Measurements from ENCODE around the gene GIN1. TPM values are rescaled to one million over a fixed set of nuclear protein-coding genes. Genes with fewer than 3 reads are reported as not detected.

Gene GIN1
- total RNA-seq, 1 donor = 5.1 TPM

DNA sequence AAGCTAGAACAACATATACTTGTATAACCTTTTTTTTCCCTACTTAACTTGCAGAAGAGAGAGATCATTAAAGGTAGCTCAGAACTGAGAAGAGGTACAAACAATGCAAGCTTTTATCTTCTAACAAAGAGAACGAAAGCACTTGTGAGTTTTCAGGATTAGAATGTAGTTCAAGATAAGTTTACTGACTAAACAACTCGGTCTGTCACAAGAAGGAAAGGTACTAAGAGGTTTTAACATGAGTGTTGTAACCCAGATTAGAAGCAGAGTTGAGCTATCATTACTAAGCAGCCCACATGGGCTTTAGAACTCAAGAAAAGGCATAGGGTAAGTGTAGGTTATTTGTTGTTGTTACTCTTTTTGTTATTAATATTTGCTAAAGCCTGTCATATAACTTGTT is 25.2 kb downstream of the GIN1 start:
- Histone ChIP-seq H2AFZ (ENCODE audit: low read length) (no peak overlapping the region), H3K4me2 (ENCODE audit: insufficient read depth, low read length) (no peak overlapping the region), H3K27me3 (ENCODE audit: insufficient read depth, low read length) (no peaks in the 10 kb centered on the region), H3K9me3 (ENCODE audit: low read depth, low read length) (no peaks in the 10 kb centered on the region), H3K79me2 (ENCODE audit: insufficient read depth, low read length) (no peaks in the 10 kb centered on the region), H3K4me3 (ENCODE audit: insufficient read depth, low read length) (no peak overlapping the region), H3K27ac (ENCODE audit: low read depth, low read length) (no peak overlapping the region), H3K36me3 (ENCODE audit: insufficient read depth, low read length) (no peaks in the 10 kb centered on the region), H3K4me1 (ENCODE audit: insufficient read depth, low read length) (no peaks in the 10 kb centered on the region), H4K20me1 (ENCODE audit: insufficient read depth, low read length) (no peaks in the 10 kb centered on the region)
- TF ChIP-seq, protein P1, sequence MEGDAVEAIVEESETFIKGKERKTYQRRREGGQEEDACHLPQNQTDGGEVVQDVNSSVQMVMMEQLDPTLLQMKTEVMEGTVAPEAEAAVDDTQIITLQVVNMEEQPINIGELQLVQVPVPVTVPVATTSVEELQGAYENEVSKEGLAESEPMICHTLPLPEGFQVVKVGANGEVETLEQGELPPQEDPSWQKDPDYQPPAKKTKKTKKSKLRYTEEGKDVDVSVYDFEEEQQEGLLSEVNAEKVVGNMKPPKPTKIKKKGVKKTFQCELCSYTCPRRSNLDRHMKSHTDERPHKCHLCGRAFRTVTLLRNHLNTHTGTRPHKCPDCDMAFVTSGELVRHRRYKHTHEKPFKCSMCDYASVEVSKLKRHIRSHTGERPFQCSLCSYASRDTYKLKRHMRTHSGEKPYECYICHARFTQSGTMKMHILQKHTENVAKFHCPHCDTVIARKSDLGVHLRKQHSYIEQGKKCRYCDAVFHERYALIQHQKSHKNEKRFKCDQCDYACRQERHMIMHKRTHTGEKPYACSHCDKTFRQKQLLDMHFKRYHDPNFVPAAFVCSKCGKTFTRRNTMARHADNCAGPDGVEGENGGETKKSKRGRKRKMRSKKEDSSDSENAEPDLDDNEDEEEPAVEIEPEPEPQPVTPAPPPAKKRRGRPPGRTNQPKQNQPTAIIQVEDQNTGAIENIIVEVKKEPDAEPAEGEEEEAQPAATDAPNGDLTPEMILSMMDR (IDR thresholded peaks at IDR 0.05; ENCODE audit: extremely low read depth, low read depth, low read length) = no peak
- no peak for DNase-seq (ENCODE audit: insufficient read length, low spot score, missing footprints)

DNA sequence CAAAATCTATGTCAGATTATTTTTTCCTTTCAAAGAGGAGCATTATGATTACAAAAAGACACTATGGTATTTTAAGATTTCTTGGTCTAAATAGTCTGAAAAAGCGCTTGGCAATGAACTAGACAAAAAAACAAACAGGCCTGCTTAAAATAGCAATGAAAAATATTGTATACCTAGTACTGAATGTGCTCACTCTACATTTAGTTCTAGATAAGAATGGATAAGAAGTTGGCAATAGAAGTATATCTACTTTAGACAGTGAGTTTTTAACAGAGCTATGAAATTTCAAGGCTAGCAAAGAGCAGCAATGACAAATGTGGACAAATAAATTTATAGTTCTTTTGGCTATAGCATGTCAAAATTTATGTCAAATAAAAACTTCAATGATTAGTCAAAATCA is 26.2 kb downstream of the GIN1 start:
- no peaks in the 10 kb centered on the region for H3K36me3 ChIP-seq (ENCODE audit: insufficient read depth, low read length)
- no peaks in the 10 kb centered on the region for H3K27me3 ChIP-seq (ENCODE audit: insufficient read depth, low read length)
- no peaks in the 10 kb centered on the region for H3K79me2 ChIP-seq (ENCODE audit: insufficient read depth, low read length)
- no peak overlapping the region for H3K4me2 ChIP-seq (ENCODE audit: insufficient read depth, low read length)
- no peaks in the 10 kb centered on the region for H3K9me3 ChIP-seq (ENCODE audit: low read depth, low read length)
- no peak overlapping the region for H2AFZ ChIP-seq (ENCODE audit: low read length)
- DNase-seq (ENCODE audit: insufficient read length, low spot score, missing footprints) = no peak
- H3K27ac ChIP-seq (ENCODE audit: low read depth, low read length) = no peak overlapping the region
- no peak overlapping the region for H3K4me3 ChIP-seq (ENCODE audit: insufficient read depth, low read length)
- no peaks in the 10 kb centered on the region for H4K20me1 ChIP-seq (ENCODE audit: insufficient read depth, low read length)
- TF ChIP-seq, protein P1 (IDR thresholded peaks at IDR 0.05; ENCODE audit: extremely low read depth, low read depth, low read length) = no peak
- no peaks in the 10 kb centered on the region for H3K4me1 ChIP-seq (ENCODE audit: insufficient read depth, low read length)

DNA sequence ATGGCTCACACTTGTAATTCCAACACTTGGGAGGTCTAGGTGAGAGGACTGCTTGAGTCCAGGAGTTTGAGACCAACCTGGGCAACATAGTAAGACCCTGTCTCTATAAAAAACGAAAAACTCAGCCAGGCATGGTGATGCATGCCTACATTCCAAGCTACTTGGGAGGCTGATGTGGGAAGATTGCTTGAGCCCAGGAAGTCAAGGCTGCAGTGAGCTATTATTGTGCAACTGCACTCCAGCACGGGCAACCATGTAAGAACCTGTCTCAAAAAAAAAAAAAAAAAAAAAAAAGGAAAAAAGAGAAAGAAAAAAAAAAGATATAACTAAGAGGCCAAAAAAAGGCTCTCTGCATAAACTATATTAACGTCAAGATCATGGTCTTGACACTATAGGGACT is 27.3 kb downstream of the GIN1 start:
- H3K9me3 ChIP-seq (ENCODE audit: low read depth, low read length) = no peaks in the 10 kb centered on the region

DNA sequence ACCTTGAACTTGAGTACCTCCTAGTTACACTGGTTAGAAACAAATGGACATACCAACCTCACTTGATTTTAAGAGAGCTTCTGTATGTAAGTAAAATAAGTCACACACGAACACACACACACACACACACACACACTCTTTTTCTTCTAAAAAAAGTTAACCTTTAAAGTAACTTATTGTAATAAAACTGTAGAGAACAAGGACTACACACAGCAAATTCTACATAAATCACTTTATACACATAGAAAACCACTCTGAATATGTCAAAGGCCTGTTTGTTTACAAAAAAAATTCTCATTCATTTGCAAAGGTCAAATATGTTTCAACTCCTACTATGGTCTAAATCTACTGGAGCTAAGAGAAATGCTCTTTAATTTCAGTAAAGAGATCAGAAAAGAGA is 29.1 kb downstream of the GIN1 start:
- H3K4me3 ChIP-seq (ENCODE audit: insufficient read depth, low read length) = no peak overlapping the region
- no peaks in the 10 kb centered on the region for H3K4me1 ChIP-seq (ENCODE audit: insufficient read depth, low read length)
- H3K27me3 ChIP-seq (ENCODE audit: insufficient read depth, low read length) = no peaks in the 10 kb centered on the region
- no peak overlapping the region for H3K4me2 ChIP-seq (ENCODE audit: insufficient read depth, low read length)
- no peaks in the 10 kb centered on the region for H4K20me1 ChIP-seq (ENCODE audit: insufficient read depth, low read length)
- TF ChIP-seq, protein P1 (IDR thresholded peaks at IDR 0.05; ENCODE audit: extremely low read depth, low read depth, low read length) = no peak
- no peak overlapping the region for H3K27ac ChIP-seq (ENCODE audit: low read depth, low read length)
- DNase-seq (ENCODE audit: insufficient read length, low spot score, missing footprints) = no peak
- no peak overlapping the region for H2AFZ ChIP-seq (ENCODE audit: low read length)
- H3K79me2 ChIP-seq (ENCODE audit: insufficient read depth, low read length) = no peaks in the 10 kb centered on the region
- no peaks in the 10 kb centered on the region for H3K36me3 ChIP-seq (ENCODE audit: insufficient read depth, low read length)
- no peaks in the 10 kb centered on the region for H3K9me3 ChIP-seq (ENCODE audit: low read depth, low read length)

More for the DNA sequence above, 27.3 kb downstream of the GIN1 start:
- no peaks in the 10 kb centered on the region for H3K79me2 ChIP-seq (ENCODE audit: insufficient read depth, low read length)
- DNase-seq (ENCODE audit: insufficient read length, low spot score, missing footprints) = no peak
- TF ChIP-seq, protein P1 (IDR thresholded peaks at IDR 0.05; ENCODE audit: extremely low read depth, low read depth, low read length) = no peak
- H2AFZ ChIP-seq (ENCODE audit: low read length) = no peak overlapping the region
- no peak overlapping the region for H3K27ac ChIP-seq (ENCODE audit: low read depth, low read length)
- H3K36me3 ChIP-seq (ENCODE audit: insufficient read depth, low read length) = no peaks in the 10 kb centered on the region
- H3K4me3 ChIP-seq (ENCODE audit: insufficient read depth, low read length) = no peak overlapping the region
- no peaks in the 10 kb centered on the region for H3K27me3 ChIP-seq (ENCODE audit: insufficient read depth, low read length)
- H4K20me1 ChIP-seq (ENCODE audit: insufficient read depth, low read length) = no peaks in the 10 kb centered on the region
- no peaks in the 10 kb centered on the region for H3K4me1 ChIP-seq (ENCODE audit: insufficient read depth, low read length)
- H3K4me2 ChIP-seq (ENCODE audit: insufficient read depth, low read length) = no peak overlapping the region

Data from osteoblast (primary cell).